Measurements from ENCODE around the gene COX5A.
"Not testable (repeated sequence)": the region's sequence is repeated elsewhere in the genome, so short reads cannot be mapped to it uniquely, and the experiment has no call there.

COX5A gene

DNA sequence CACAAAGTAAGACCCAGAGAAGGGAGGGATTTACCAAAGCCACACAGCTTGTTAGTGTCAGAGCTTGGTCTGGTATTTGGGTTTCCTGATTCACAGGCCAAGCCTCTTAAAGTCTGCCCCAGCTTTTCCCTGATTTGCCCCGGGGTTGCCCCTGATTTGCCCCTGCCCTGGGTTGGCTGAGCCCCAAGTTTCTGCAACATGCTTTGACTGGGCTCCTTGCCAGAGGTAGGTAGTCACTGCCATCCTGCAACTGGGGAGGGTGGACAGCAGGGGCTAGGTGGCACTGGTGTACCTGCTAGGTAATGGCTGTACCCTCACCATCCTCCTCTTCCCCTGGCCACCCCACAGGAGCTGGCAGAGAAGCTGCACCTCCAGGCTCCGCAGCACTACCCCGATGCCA is 45.6 kb downstream of the COX5A start:
- Histone ChIP-seq H3K4me3 (ENCODE audit: low read length) (no peak overlapping the region), H3K36me3 (ENCODE audit: control insufficient read depth, insufficient read depth, low read length) (peaks cover 5% of the 10 kb centered on the region), H3K9ac (ENCODE audit: low read length) (no peak overlapping the region), H3K4me1 (ENCODE audit: control insufficient read depth, insufficient read depth, low read length) (peaks cover 10% of the 10 kb centered on the region), H3K27me3 (ENCODE audit: control insufficient read depth, insufficient read depth, low read length) (no peaks in the 10 kb centered on the region), H3K27ac (ENCODE audit: low read depth, low read length) (no peak overlapping the region)

GRCh38 chr15:74891469-74891868 is 46.4 kb downstream of the COX5A start:
- H3K4me3 ChIP-seq (ENCODE audit: low read length) = no peak overlapping the region

DNA sequence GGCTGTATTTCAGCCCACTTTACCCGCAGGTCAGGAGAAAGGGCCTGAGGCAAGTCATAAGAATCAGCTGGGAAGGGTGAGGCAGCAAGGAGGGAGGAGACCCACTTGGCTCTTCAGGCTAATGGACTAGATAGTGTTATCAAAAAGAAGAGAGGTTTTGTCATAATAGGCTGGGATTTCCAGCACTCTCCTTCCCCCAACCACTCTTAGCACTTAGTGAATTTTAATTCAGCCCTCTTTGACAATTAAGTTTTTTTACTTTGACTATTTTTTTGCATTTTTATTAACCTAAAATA is 47.3 kb downstream of the COX5A start:
- no peaks in the 10 kb centered on the region for H3K27me3 ChIP-seq (ENCODE audit: control insufficient read depth, insufficient read depth, low read length)
- no peak overlapping the region for H3K27ac ChIP-seq (ENCODE audit: low read depth, low read length)

More at GRCh38 chr15:74891469-74891868, 46.4 kb downstream of the COX5A start:
- no peak overlapping the region for H3K9ac ChIP-seq (ENCODE audit: low read length)
- no peaks in the 10 kb centered on the region for H3K27me3 ChIP-seq (ENCODE audit: control insufficient read depth, insufficient read depth, low read length)
- H3K36me3 ChIP-seq (ENCODE audit: control insufficient read depth, insufficient read depth, low read length) = peaks cover 5% of the 10 kb centered on the region
- H3K27ac ChIP-seq (ENCODE audit: low read depth, low read length) = no peak overlapping the region
- peaks cover 10% of the 10 kb centered on the region for H3K4me1 ChIP-seq (ENCODE audit: control insufficient read depth, insufficient read depth, low read length)

DNA sequence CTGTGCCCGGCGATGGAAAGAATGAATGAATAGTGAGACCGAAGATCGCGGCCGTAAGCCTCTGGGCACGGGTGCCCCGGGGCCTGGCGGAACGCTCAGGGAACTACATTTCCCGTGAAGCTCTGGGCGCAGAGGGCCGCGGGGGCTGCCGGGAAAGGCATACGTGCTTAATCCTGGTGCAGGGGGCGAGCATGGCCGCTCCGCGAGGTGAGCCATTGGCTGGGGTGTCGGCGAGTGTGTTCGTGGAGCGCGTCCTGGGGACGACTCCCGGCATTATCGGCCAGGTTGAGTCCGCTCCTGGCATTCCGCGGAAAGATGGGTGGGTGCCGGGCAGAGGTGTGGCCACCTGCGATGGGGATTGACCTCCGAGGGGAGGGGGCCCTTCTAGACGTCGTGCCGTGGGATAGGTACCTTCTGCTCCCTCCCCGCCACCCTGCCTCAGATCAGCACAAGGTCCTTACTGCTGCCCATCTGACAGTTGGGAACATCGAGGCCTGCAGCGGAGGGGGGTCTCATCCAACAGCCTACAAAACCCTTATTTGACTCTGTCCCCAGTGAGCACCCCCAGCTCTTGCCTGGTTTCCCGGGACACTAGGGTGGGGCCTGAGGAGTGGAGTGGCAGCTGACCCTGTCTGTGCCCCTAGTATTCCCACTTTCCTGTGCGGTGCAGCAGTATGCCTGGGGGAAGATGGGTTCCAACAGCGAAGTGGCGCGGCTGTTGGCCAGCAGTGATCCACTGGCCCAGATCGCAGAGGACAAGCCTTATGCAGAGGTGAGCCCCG is 47.8 kb downstream of the COX5A start, which contains the start of gene MPI:
TSS of gene MPI (plus strand) at position 160 of the 782 bp plus-strand sequence. CDS start at position 192, 32 bp downstream.
- peaks cover 5% of the 10 kb centered on the region for H3K36me3 ChIP-seq (ENCODE audit: control insufficient read depth, insufficient read depth, low read length)
- H3K27ac ChIP-seq (ENCODE audit: low read depth, low read length) = peak within 1 kb of the TSS; percentile 69
- H3K27me3 ChIP-seq (ENCODE audit: control insufficient read depth, insufficient read depth, low read length) = no peaks in the 10 kb centered on the region
- H3K9ac ChIP-seq (ENCODE audit: low read length) = peak within 1 kb of the TSS; percentile 89
- peaks cover 10% of the 10 kb centered on the region for H3K4me1 ChIP-seq (ENCODE audit: control insufficient read depth, insufficient read depth, low read length)
- H3K4me3 ChIP-seq (ENCODE audit: low read length) = peak within 1 kb of the TSS; percentile 97

More for the DNA sequence above, 47.3 kb downstream of the COX5A start:
- peaks cover 5% of the 10 kb centered on the region for H3K36me3 ChIP-seq (ENCODE audit: control insufficient read depth, insufficient read depth, low read length)
- peaks cover 10% of the 10 kb centered on the region for H3K4me1 ChIP-seq (ENCODE audit: control insufficient read depth, insufficient read depth, low read length)
- H3K4me3 ChIP-seq (ENCODE audit: low read length) = peak overlapping the region; percentile 97
- peak overlapping the region; percentile 89 for H3K9ac ChIP-seq (ENCODE audit: low read length)

DNA sequence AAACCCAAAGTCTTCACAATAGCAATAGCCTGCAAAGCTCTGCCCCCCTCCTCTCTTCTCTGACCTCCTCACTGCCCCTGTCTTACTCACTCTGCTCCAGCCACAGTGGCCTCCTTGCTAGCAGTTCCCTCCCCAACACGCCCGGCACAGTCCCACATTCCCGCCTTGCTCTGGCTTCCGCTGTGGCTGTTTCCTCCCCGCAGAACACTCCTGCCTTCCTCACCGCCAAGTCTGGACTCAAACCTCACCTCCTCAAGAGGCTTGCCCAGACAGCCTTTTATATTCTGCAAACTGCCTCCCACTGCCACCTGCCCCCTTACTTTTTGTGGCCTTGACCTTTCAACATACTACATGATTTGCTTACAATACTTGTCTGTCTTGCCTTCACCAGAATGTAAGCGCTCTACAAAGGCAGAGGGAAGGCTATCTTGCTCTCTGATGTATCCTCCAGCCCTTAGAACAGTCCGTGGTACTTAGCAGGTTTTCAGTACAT is 48.4 kb downstream of the COX5A start:
- Histone ChIP-seq H3K9ac (ENCODE audit: low read length) (no peak overlapping the region), H3K4me1 (ENCODE audit: control insufficient read depth, insufficient read depth, low read length) (peaks cover 10% of the 10 kb centered on the region), H3K27me3 (ENCODE audit: control insufficient read depth, insufficient read depth, low read length) (no peaks in the 10 kb centered on the region), H3K4me3 (ENCODE audit: low read length) (peak overlapping the region; percentile 97), H3K27ac (ENCODE audit: low read depth, low read length) (peak overlapping the region; percentile 4), H3K36me3 (ENCODE audit: control insufficient read depth, insufficient read depth, low read length) (peaks cover 5% of the 10 kb centered on the region)

DNA sequence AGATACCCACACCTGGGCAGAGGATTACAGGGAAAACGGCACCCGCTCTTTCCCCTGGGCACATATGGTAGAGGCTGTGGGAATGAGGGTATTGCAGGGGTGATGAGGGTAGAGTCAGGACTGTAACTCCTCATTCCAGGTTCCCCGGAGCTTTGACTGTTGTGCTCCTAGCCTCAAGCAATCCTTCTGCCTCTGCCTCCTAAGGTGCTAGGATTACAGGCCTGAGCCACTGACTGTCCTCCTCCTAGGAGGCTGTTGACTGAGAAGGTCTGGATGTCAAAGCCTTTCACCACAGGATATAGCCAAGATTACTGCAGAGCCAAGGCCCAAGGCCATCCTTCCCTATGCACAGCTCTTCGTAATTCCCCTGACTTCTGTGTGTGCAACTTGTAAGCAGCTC is 49.2 kb downstream of the COX5A start:
- Histone ChIP-seq H3K9ac (ENCODE audit: low read length) (no peak overlapping the region), H3K27ac (ENCODE audit: low read depth, low read length) (no peak overlapping the region)

DNA sequence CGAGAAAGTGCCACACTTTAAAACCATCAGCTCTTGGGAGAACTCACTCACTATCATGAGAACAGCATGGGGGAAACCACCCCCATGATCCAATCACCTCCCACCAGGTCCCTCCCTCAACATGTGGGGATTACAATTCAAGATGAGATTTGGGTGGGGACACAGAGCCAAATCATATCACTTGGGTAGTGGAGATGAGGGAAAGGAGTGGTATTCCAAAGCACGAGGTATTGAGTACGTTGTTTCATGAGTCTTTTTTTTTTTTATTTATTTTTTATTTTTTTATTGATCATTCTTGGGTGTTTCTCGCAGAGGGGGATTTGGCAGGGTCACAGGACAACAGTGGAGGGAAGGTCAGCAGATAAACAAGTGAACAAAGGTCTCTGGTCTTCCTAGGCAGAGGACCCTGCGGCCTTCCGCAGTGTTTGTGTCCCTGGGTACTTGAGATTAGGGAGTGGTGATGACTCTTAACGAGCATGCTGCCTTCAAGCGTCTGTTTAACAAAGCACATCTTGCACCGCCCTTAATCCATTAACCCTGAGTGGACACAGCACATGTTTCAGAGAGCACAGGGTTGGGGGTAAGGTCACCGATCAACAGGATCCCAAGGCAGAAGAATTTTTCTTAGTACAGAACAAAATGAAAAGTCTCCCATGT is 50.2 kb downstream of the COX5A start:
- not testable (repeated sequence) for H3K4me3 ChIP-seq (ENCODE audit: low read length); H3K27me3 ChIP-seq (ENCODE audit: control insufficient read depth, insufficient read depth, low read length)

More for the DNA sequence above, 49.2 kb downstream of the COX5A start:
- Histone ChIP-seq H3K4me3 (ENCODE audit: low read length) (no peak overlapping the region), H3K4me1 (ENCODE audit: control insufficient read depth, insufficient read depth, low read length) (peaks cover 10% of the 10 kb centered on the region), H3K36me3 (ENCODE audit: control insufficient read depth, insufficient read depth, low read length) (peaks cover 5% of the 10 kb centered on the region), H3K27me3 (ENCODE audit: control insufficient read depth, insufficient read depth, low read length) (no peaks in the 10 kb centered on the region)

GRCh38 chr15:74885461-74885860 is 52.4 kb downstream of the COX5A start:
- H3K4me3 ChIP-seq (ENCODE audit: low read length) = no peak overlapping the region
- no peaks in the 10 kb centered on the region for H3K36me3 ChIP-seq (ENCODE audit: control insufficient read depth, insufficient read depth, low read length)
- H3K27ac ChIP-seq (ENCODE audit: low read depth, low read length) = no peak overlapping the region
- H3K9ac ChIP-seq (ENCODE audit: low read length) = no peak overlapping the region
- H3K4me1 ChIP-seq (ENCODE audit: control insufficient read depth, insufficient read depth, low read length) = peaks cover 7% of the 10 kb centered on the region
- H3K27me3 ChIP-seq (ENCODE audit: control insufficient read depth, insufficient read depth, low read length) = no peaks in the 10 kb centered on the region

More for the DNA sequence above, 50.2 kb downstream of the COX5A start:
- H3K9ac ChIP-seq (ENCODE audit: low read length); H3K27ac ChIP-seq (ENCODE audit: low read depth, low read length); H3K36me3 ChIP-seq (ENCODE audit: control insufficient read depth, insufficient read depth, low read length); H3K4me1 ChIP-seq (ENCODE audit: control insufficient read depth, insufficient read depth, low read length): not testable (repeated sequence)

DNA sequence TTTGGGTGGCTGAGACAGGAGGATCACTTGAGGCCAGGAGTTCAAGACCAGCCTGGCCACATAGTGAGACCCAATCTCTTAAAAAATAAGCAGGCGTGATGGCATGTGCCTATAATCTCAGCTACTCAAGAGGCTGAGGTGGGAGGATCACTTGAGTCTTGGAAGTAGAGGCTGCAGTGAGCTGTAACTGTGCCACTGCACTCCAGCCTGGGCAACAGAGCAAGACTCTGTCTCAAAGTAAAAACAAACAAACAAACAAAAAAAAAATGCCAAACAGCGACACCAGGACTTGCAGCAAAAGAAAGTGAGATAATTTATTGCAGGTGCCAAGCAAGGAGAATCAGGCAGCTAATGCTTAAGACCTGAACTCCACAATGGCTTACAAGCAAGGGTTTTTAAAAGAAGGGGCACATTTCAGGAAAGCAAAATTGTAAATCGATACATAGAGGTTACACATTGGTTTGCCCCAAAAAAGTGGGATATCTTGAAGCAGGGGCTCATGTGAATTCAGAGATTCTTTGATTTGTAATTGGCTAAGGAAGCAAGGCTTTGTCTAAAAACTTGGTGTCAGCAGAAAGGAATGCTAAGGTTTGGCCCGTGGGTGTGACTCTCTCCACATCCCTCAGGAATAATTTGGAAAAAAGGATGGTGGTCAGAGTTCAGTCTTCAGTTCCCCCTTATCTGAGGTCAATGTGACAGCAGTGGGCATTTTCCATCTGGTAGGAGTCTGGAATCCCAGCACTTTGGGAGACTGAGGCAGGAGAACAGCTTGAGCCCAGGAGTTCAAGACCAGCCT is 53.2 kb downstream of the COX5A start:
- Histone ChIP-seq H3K9ac (ENCODE audit: low read length) (no peak overlapping the region), H3K36me3 (ENCODE audit: control insufficient read depth, insufficient read depth, low read length) (no peaks in the 10 kb centered on the region), H3K4me1 (ENCODE audit: control insufficient read depth, insufficient read depth, low read length) (peaks cover 6% of the 10 kb centered on the region), H3K27me3 (ENCODE audit: control insufficient read depth, insufficient read depth, low read length) (no peaks in the 10 kb centered on the region), H3K27ac (ENCODE audit: low read depth, low read length) (no peak overlapping the region), H3K4me3 (ENCODE audit: low read length) (no peak overlapping the region)

DNA sequence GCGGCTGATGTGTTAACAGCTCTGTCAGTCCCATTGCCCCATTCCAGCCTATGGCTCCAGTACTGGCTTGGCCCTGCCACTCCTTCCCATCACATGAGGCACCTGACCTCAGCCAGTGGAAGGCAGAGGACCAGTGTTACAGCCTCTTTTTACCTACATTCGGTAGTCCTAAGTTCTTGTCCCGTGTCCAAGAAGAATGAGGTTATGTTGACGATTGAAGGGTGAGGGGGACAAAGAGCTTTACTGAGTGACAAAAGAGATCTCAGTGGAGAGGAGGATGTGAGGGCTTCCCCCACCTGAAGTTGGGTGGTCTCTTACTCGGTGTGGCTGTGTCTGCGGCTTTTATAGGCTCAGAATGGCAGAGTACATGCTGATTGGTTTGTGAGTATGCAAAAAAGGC is 55.3 kb downstream of the COX5A start:
- Histone ChIP-seq H3K36me3 (ENCODE audit: control insufficient read depth, insufficient read depth, low read length) (no peaks in the 10 kb centered on the region), H3K4me3 (ENCODE audit: low read length) (no peak overlapping the region), H3K4me1 (ENCODE audit: control insufficient read depth, insufficient read depth, low read length) (no peaks in the 10 kb centered on the region), H3K9ac (ENCODE audit: low read length) (no peak overlapping the region), H3K27me3 (ENCODE audit: control insufficient read depth, insufficient read depth, low read length) (no peaks in the 10 kb centered on the region), H3K27ac (ENCODE audit: low read depth, low read length) (no peak overlapping the region)

- no peak overlapping the region for H3K9ac ChIP-seq (ENCODE audit: low read length)
- H3K27ac ChIP-seq (ENCODE audit: low read depth, low read length) = no peak overlapping the region
- no peaks in the 10 kb centered on the region for H3K27me3 ChIP-seq (ENCODE audit: control insufficient read depth, insufficient read depth, low read length)
- no peak overlapping the region for H3K4me3 ChIP-seq (ENCODE audit: low read length)
- no peaks in the 10 kb centered on the region for H3K4me1 ChIP-seq (ENCODE audit: control insufficient read depth, insufficient read depth, low read length)
- H3K36me3 ChIP-seq (ENCODE audit: control insufficient read depth, insufficient read depth, low read length) = no peaks in the 10 kb centered on the region
Measured at GRCh38 chr15:74878273-74878672, 59.6 kb downstream of the COX5A start.

- peak overlapping the region; percentile 87 for H3K4me3 ChIP-seq (ENCODE audit: low read length)
- H3K4me1 ChIP-seq (ENCODE audit: control insufficient read depth, insufficient read depth, low read length) = peaks cover 13% of the 10 kb centered on the region
- H3K36me3 ChIP-seq (ENCODE audit: control insufficient read depth, insufficient read depth, low read length) = no peaks in the 10 kb centered on the region
- H3K27ac ChIP-seq (ENCODE audit: low read depth, low read length) = peak overlapping the region; percentile 84
- H3K27me3 ChIP-seq (ENCODE audit: control insufficient read depth, insufficient read depth, low read length) = no peaks in the 10 kb centered on the region
- H3K9ac ChIP-seq (ENCODE audit: low read length) = peak overlapping the region; percentile 84
Measured at GRCh38 chr15:74873756-74874424, 64.0 kb downstream of the COX5A start.

All from rectal smooth muscle tissue (tissue), 1 donor.